ENCODE results near the gene IGSF21.

GRCh38 chr1:18244762-18245161 lies 137.2 kb downstream of the IGSF21 start:
- TF ChIP-seq GABPA (IDR thresholded peaks at IDR 0.05 in 1 of 2, conservative IDR thresholded peaks at IDR 0.05 in 1 of 2): no peak
- no peak for TF ChIP-seq CTCF (IDR thresholded peaks at IDR 0.05; ENCODE audit: low read depth, low read length, missing input control)
- TF ChIP-seq ZBTB33 (IDR thresholded peaks at IDR 0.05): no peak

Data from liver (tissue), 3 donors.